HCT116 (cell line): ENCODE data around the gene ACER3.

ENCODE experiments used
- CTCF ChIP-seq, 3 experiments: fragments of 200-600 bp in 1 of 3; sonication (generic) in 1 of 3; IDR thresholded peaks in 2 of 3; conservative IDR thresholded peaks in 1 of 3; 2 replicates each; pipeline ENCODE4 v1.5.1; 2012 to 2017; ENCODE audit warnings: low read depth in 2 of 3, low read length in 2 of 3, antibody characterized with exemption in 1 of 3, borderline replicate concordance in 1 of 3, control low read depth in 1 of 3, mild to moderate bottlenecking in 1 of 3, mixed read lengths in 1 of 3, mixed run types in 1 of 3, moderate library complexity in 1 of 3; ENCODE audit not compliant: insufficient read depth in 1 of 3
- EZH2 ChIP-seq: fragments of 200-600 bp; sonication (generic); IDR thresholded peaks from 2 replicates; pipeline ENCODE4 v1.6.1; 2017; ENCODE audit warnings: antibody characterized with exemption, mixed run types
- JUND ChIP-seq: IDR thresholded peaks from 2 replicates; pipeline ENCODE4 v1.6.1; 2012
- POLR2A ChIP-seq: IDR thresholded peaks from 2 replicates; pipeline ENCODE4 v1.7.0; 2011; ENCODE audit warnings: borderline replicate concordance; ENCODE audit not compliant: insufficient read depth, insufficient read length; ENCODE audit errors: extremely low read depth
- POLR2AphosphoS5 ChIP-seq: IDR thresholded peaks from 2 replicates; pipeline ENCODE4 v1.6.1; 2011; ENCODE audit warnings: mild to moderate bottlenecking, low read depth, low read length, moderate library complexity
- SP1 ChIP-seq: IDR thresholded peaks from 2 replicates; pipeline ENCODE4 v1.6.1; 2012; ENCODE audit warnings: low read depth
- SRF ChIP-seq: IDR thresholded peaks from 2 replicates; pipeline ENCODE4 v1.6.1; 2012; ENCODE audit warnings: low read depth
- ZFX ChIP-seq: fragments of 450-650 bp; IDR thresholded peaks from 2 replicates; pipeline ENCODE4 v1.6.1; 2017

- no peak for TF ChIP-seq CTCF (IDR thresholded peaks at IDR 0.05 in 2 of 3, conservative IDR thresholded peaks at IDR 0.05 in 1 of 3; ENCODE audit: borderline replicate concordance in 1 of 3, insufficient read depth in 1 of 3, low read depth in 2 of 3, low read length in 2 of 3)
- TF ChIP-seq POLR2AphosphoS5: no peak
- no peak for TF ChIP-seq EZH2
- TF ChIP-seq JUND: no peak
- no peak for TF ChIP-seq SRF
- TF ChIP-seq POLR2A: no peak
- TF ChIP-seq SP1: no peak
- TF ChIP-seq ZFX: no peak
Measured at GRCh38 chr11:77044886-77045285, 184.2 kb downstream of the ACER3 start.
